Heart left ventricle (tissue), 13 donors: ENCODE results near the gene ODF2L.

Experiments used
- CTCF ChIP-seq, 12 donors: fragments of 200-600 bp; sonication (generic) in 4 of 12; IDR thresholded peaks; one replicate each; pipeline versions ENCODE4 v1.5.0 to v1.8.0; 2018 to 2022; ENCODE audit warnings: antibody characterized with exemption in 12 of 12, mild to moderate bottlenecking in 5 of 12
- POLR2A ChIP-seq, 2 donors: fragments of 450-650 bp; IDR thresholded peaks; one replicate each; pipeline ENCODE4 v1.6.1; 2017; ENCODE audit warnings: antibody characterized with exemption in 2 of 2, mild to moderate bottlenecking in 2 of 2, moderate library complexity in 2 of 2
- donor health status: ischemic (EF 13 %, LVEDD 7.1; RV severe dilation, severe dysfunction).
- donor health status: DM: no; HTN: yes; CAD: no.
- donor health status: DM: no; HTN: no; CAD: no.
- donor health status: ischemic (EF 25% LVEDD 6.9; RV normal size, moderate dysfunction).
- donor health status: ischemic (EF 25% LVEDD 5.7; RV mildly dilated, moderate dysfunction).
- donor health status: ischemic (EF 35%, LVEDD 5.7; RV mildly dilated, moderate dysfunction).
- donor health status: nonischemic (EF 11% LVEDD 7.7; RV severe dilation, severe dysfunction).
- donor health status: DM: yes; HTN: yes; CAD: no.
- donor health status: PGD.
- donor health status: ischemic (EF 29% LVEDD 5.4; RV normal size, mild dysfunction).
- donor health status: nonischemic (EF 23%, LVEDD 6.1; RV moderate dilation, normal function).

- TF ChIP-seq CTCF (IDR thresholded peaks at IDR 0.05) (no peak), POLR2A (IDR thresholded peaks at IDR 0.05) (no peak)
These were observed 14.9 kb downstream of the ODF2L start for GRCh38 chr1:86381223-86381622.
